Measurements from ENCODE around the gene SLC36A1. TPM values are rescaled to one million over a fixed set of nuclear protein-coding genes. Genes with fewer than 3 reads are reported as not detected.

Gene SLC36A1
- total RNA-seq, 2 donors from 2014 or later = 7.7 to 37.7 TPM

- H3K27ac ChIP-seq = no peak overlapping the region
- H3K4me3 ChIP-seq = no peak overlapping the region
- DNase-seq (ENCODE audit: low spot score) = no peak
- H3K36me3 ChIP-seq = no peaks in the 10 kb centered on the region
- H3K27me3 ChIP-seq (replicated peaks; ENCODE audit: insufficient read depth) = no peaks in the 10 kb centered on the region
- no peaks in the 10 kb centered on the region for H3K4me1 ChIP-seq (replicated peaks)
- 73% methylated on average over 3 of the region's 3 CpGs for WGBS
- no peak for TF ChIP-seq POLR2AphosphoS5 (IDR thresholded peaks at IDR 0.05)
- TF ChIP-seq POLR2A (IDR thresholded peaks at IDR 0.05) = no peak
- TF ChIP-seq CTCF (IDR thresholded peaks at IDR 0.05) = no peak
- intact Hi-C loops (cut with DNase I) = no loop called here
- H3K9me3 ChIP-seq = no peaks in the 10 kb centered on the region
Measured at GRCh38 chr5:151483176-151483575, 35.8 kb downstream of the SLC36A1 start.

GRCh38 chr5:151483647-151484046 lies 36.2 kb downstream of the SLC36A1 start:
- Histone ChIP-seq H3K4me3 (no peak overlapping the region), H3K27me3 (replicated peaks; ENCODE audit: insufficient read depth) (no peaks in the 10 kb centered on the region), H3K4me1 (replicated peaks) (no peaks in the 10 kb centered on the region), H3K9me3 (no peaks in the 10 kb centered on the region), H3K36me3 (no peaks in the 10 kb centered on the region), H3K27ac (no peak overlapping the region)
- intact Hi-C loops (cut with DNase I) = no loop called here
- TF ChIP-seq CTCF (IDR thresholded peaks at IDR 0.05) (no peak), POLR2AphosphoS5 (IDR thresholded peaks at IDR 0.05) (no peak), POLR2A (IDR thresholded peaks at IDR 0.05) (no peak)
- no peak for DNase-seq (ENCODE audit: low spot score)
- 74% methylated on average over 5 of the region's 5 CpGs for WGBS

- Histone ChIP-seq H3K36me3 (peaks cover 0 to 4% of the 10 kb centered on the region in 2 donors), H3K4me3 (no peak overlapping the region), H3K4me1 (replicated peaks) (no peaks in the 10 kb centered on the region), H3K27ac (no peak overlapping the region), H3K9me3 (no peaks in the 10 kb centered on the region), H3K27me3 (replicated peaks; ENCODE audit: insufficient read depth) (no peaks in the 10 kb centered on the region)
- TF ChIP-seq POLR2AphosphoS5 (IDR thresholded peaks at IDR 0.05) (no peak), POLR2A (IDR thresholded peaks at IDR 0.05) (no peak), CTCF (IDR thresholded peaks at IDR 0.05) (no peak)
- WGBS = 91% methylated on average over 7 of the region's 7 CpGs
- no peak for DNase-seq (ENCODE audit: low spot score)
- intact Hi-C loops (cut with DNase I) = no loop called here
Measured at GRCh38 chr5:151487544-151487943, 40.1 kb downstream of the SLC36A1 start.

GRCh38 chr5:151490627-151491026 lies 43.2 kb downstream of the SLC36A1 start:
- Histone ChIP-seq H3K36me3 (peaks cover 0 to 4% of the 10 kb centered on the region in 2 donors), H3K27ac (no peak overlapping the region), H3K9me3 (no peaks in the 10 kb centered on the region), H3K4me3 (no peak overlapping the region), H3K27me3 (replicated peaks; ENCODE audit: insufficient read depth) (no peaks in the 10 kb centered on the region), H3K4me1 (replicated peaks) (no peaks in the 10 kb centered on the region)
- no peak for DNase-seq (ENCODE audit: low spot score)
- intact Hi-C loops (cut with DNase I) = no loop called here
- TF ChIP-seq POLR2A (IDR thresholded peaks at IDR 0.05) (no peak), POLR2AphosphoS5 (IDR thresholded peaks at IDR 0.05) (no peak), CTCF (IDR thresholded peaks at IDR 0.05) (no peak)
- 88% methylated on average over 5 of the region's 5 CpGs for whole genome bisulfite sequencing

- WGBS = 81% methylated on average over 3 of the region's 4 CpGs
- no peaks in the 10 kb centered on the region for H3K27me3 ChIP-seq (replicated peaks; ENCODE audit: insufficient read depth)
- H3K4me3 ChIP-seq = no peak overlapping the region
- TF ChIP-seq POLR2AphosphoS5 (IDR thresholded peaks at IDR 0.05) (no peak), POLR2A (IDR thresholded peaks at IDR 0.05) (no peak), CTCF (IDR thresholded peaks at IDR 0.05) (no peak)
- H3K27ac ChIP-seq = no peak overlapping the region
- no peaks in the 10 kb centered on the region for H3K9me3 ChIP-seq
- DNase-seq (ENCODE audit: low spot score) = no peak
- H3K4me1 ChIP-seq (replicated peaks) = no peaks in the 10 kb centered on the region
- intact Hi-C loops (cut with DNase I) = no loop called here
- peaks cover 0 to 4% of the 10 kb centered on the region in 2 donors for H3K36me3 ChIP-seq
Measured at GRCh38 chr5:151491062-151491461, 43.7 kb downstream of the SLC36A1 start.
